ENCODE results near the gene NDE1. TPM values are rescaled to one million over a fixed set of nuclear protein-coding genes. Genes with fewer than 3 reads are reported as not detected.

The NDE1 gene
- total and polyA plus RNA-seq, 2 donors (not counting 1 experiment from before 2014, with no cell fraction given) = 33.5 to 149 TPM

DNA sequence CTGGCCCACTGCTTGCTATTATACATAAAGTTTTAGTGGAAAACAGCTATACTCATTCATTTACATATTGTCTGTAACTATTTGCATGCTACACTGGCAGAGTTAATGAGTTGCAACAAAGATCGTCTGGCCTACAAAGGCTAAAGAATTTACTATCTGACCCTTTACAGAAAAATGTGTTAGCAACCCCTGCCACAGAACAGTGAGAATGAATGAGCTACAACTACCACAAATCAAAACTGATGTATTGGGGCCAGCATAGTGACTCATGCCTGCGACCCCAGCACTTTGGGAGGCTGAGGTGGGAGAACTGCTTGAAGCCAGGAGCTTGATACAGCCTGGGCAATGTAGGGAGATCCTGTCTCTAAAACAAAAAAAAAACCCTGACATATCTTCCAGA lies 114.1 kb downstream of the NDE1 start:
- POLR2A ChIA-PET = no interaction called here
- intact Hi-C loops (cut with micrococcal nuclease) = no loop called here
- Histone ChIP-seq H3K79me2 (ENCODE audit: control insufficient read depth, insufficient read depth, low read length) (no peaks in the 10 kb centered on the region), H3K9ac (ENCODE audit: low read length) (no peak overlapping the region), H2AFZ (ENCODE audit: insufficient read depth, low read depth, low read length, poor library complexity, severe bottlenecking) (no peak overlapping the region), H3K27me3 (replicated peaks in 1 of 4; ENCODE audit: control extremely low read depth in 1 of 4, control insufficient read depth in 3 of 4, insufficient read depth in 4 of 4, low read length in 3 of 4) (peaks cover 0 to 17% (median 3%) of the 10 kb centered on the region in 4 experiments), H3K27ac (ENCODE audit: low read length in 2 of 2) (no peak overlapping the region), H3K4me3 (ENCODE audit: control extremely low read depth in 1 of 5, extremely low read depth in 1 of 5, insufficient read depth in 1 of 5, low read depth in 2 of 5, low read length in 4 of 5) (no peak overlapping the region), H3K4me2 (replicated peaks; ENCODE audit: low read depth, low read length, poor library complexity, severe bottlenecking) (no peak overlapping the region), H3K9me3 (ENCODE audit: control extremely low read depth in 1 of 3, control insufficient read depth in 2 of 3, insufficient read depth in 1 of 3, low read length in 2 of 3) (peaks cover 0 to 17% (median 0%) of the 10 kb centered on the region in 3 donors), H3K36me3 (replicated peaks in 1 of 2; ENCODE audit: control extremely low read depth in 1 of 2, control insufficient read depth in 1 of 2, extremely low read depth in 1 of 2, insufficient read depth in 2 of 2, low read length in 1 of 2) (no peaks in the 10 kb centered on the region), H3K4me1 (ENCODE audit: control insufficient read depth in 2 of 2, insufficient read depth in 2 of 2, low read length in 2 of 2) (peaks cover 0 to 5% of the 10 kb centered on the region in 2 donors), H4K20me1 (ENCODE audit: control insufficient read depth, insufficient read depth, low read length, poor library complexity, severe bottlenecking) (no peaks in the 10 kb centered on the region)
- Mint-ChIP-seq H3K9me3 (ENCODE audit: insufficient read depth) (no peaks in the 10 kb centered on the region), H3K4me1 (peaks cover 3% of the 10 kb centered on the region), H3K27me3 (peaks cover 29% of the 10 kb centered on the region), H3K4me3 (no peak overlapping the region), H3K27ac (no peak overlapping the region)
- CTCF ChIA-PET = interaction anchor here (1.3 to 1.7 kb wide), 3 partner anchors 11 to 364 kb away, joined by 3 to 8 read pairs (median 3); no protein-coding TSS in a partner anchor
- no peak for ATAC-seq (ENCODE audit: low read depth)
- DNase-seq = no peak
- TF ChIP-seq EZH2 (IDR thresholded peaks at IDR 0.05; ENCODE audit: borderline replicate concordance, insufficient read depth, low read depth, low read length, poor library complexity, severe bottlenecking) = no peak
- TF ChIP-seq, protein P1, sequence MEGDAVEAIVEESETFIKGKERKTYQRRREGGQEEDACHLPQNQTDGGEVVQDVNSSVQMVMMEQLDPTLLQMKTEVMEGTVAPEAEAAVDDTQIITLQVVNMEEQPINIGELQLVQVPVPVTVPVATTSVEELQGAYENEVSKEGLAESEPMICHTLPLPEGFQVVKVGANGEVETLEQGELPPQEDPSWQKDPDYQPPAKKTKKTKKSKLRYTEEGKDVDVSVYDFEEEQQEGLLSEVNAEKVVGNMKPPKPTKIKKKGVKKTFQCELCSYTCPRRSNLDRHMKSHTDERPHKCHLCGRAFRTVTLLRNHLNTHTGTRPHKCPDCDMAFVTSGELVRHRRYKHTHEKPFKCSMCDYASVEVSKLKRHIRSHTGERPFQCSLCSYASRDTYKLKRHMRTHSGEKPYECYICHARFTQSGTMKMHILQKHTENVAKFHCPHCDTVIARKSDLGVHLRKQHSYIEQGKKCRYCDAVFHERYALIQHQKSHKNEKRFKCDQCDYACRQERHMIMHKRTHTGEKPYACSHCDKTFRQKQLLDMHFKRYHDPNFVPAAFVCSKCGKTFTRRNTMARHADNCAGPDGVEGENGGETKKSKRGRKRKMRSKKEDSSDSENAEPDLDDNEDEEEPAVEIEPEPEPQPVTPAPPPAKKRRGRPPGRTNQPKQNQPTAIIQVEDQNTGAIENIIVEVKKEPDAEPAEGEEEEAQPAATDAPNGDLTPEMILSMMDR (IDR thresholded peaks at IDR 0.05) = no peak
- WGBS (ENCODE audit: insufficient coverage) = 50% methylated on average over 1 of the region's 2 CpGs

DNA sequence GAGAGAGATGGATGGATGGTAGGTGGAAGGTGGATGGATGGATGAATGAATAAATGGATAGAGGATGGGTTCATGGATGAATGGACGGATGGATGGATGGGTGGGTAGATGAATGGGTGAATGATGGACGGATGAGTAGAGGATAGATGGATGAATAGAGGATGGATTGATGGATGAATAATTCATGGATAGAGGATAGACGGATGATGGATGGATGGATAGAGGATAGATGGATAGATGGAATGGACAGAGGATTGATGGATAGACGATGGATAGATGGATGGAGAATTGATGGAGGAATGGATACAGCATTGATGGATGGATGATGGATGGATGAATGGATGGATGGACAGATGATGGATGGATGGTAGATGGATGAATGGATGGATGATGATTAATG lies 115.1 kb downstream of the NDE1 start:
- TF ChIP-seq, protein P1 (IDR thresholded peaks at IDR 0.05) = no peak
- POLR2A ChIA-PET = no interaction called here
- intact Hi-C loops (cut with micrococcal nuclease) = no loop called here

More for the DNA sequence above, 115.1 kb downstream of the NDE1 start:
- Mint-ChIP-seq H3K27me3 (peaks cover 21% of the 10 kb centered on the region), H3K4me1 (peaks cover 3% of the 10 kb centered on the region), H3K9me3 (ENCODE audit: insufficient read depth) (no peaks in the 10 kb centered on the region), H3K4me3 (no peak overlapping the region), H3K27ac (no peak overlapping the region)
- H2AFZ ChIP-seq (ENCODE audit: insufficient read depth, low read depth, low read length, poor library complexity, severe bottlenecking) = no peak overlapping the region
- CTCF ChIA-PET = interaction anchor here (0.7 to 2.3 kb wide), 14 partner anchors 10 to 362 kb away, joined by 3 to 27 read pairs (median 3); no protein-coding TSS in a partner anchor
- H3K36me3 ChIP-seq (replicated peaks in 1 of 2; ENCODE audit: control extremely low read depth in 1 of 2, control insufficient read depth in 1 of 2, extremely low read depth in 1 of 2, insufficient read depth in 2 of 2, low read length in 1 of 2) = no peaks in the 10 kb centered on the region
- whole genome bisulfite sequencing (ENCODE audit: insufficient coverage) = 92% methylated on average over 4 of the region's 4 CpGs
- H3K27ac ChIP-seq (ENCODE audit: low read length in 2 of 2) = no peak overlapping the region
- H3K27me3 ChIP-seq (replicated peaks in 1 of 4; ENCODE audit: control extremely low read depth in 1 of 4, control insufficient read depth in 3 of 4, insufficient read depth in 4 of 4, low read length in 3 of 4) = peaks cover 0 to 14% (median 3%) of the 10 kb centered on the region in 4 experiments
- no peaks in the 10 kb centered on the region for H3K79me2 ChIP-seq (ENCODE audit: control insufficient read depth, insufficient read depth, low read length)
- DNase-seq (no peak), ATAC-seq (ENCODE audit: low read depth) (no peak)
- no peak overlapping the region for H3K4me3 ChIP-seq (ENCODE audit: control extremely low read depth in 1 of 5, extremely low read depth in 1 of 5, insufficient read depth in 1 of 5, low read depth in 2 of 5, low read length in 4 of 5)
- H4K20me1 ChIP-seq (ENCODE audit: control insufficient read depth, insufficient read depth, low read length, poor library complexity, severe bottlenecking) = no peaks in the 10 kb centered on the region
- no peak overlapping the region for H3K4me2 ChIP-seq (replicated peaks; ENCODE audit: low read depth, low read length, poor library complexity, severe bottlenecking)
- H3K9me3 ChIP-seq (ENCODE audit: control extremely low read depth in 1 of 3, control insufficient read depth in 2 of 3, insufficient read depth in 1 of 3, low read length in 2 of 3) = peaks cover 0 to 18% (median 0%) of the 10 kb centered on the region in 3 donors
- H3K9ac ChIP-seq (ENCODE audit: low read length) = no peak overlapping the region
- peaks cover 0 to 5% of the 10 kb centered on the region in 2 donors for H3K4me1 ChIP-seq (ENCODE audit: control insufficient read depth in 2 of 2, insufficient read depth in 2 of 2, low read length in 2 of 2)
